OCI-LY3 (cell line): Measurements from ENCODE around the gene NRG3.

Experiments used
- H2AFZ ChIP-seq: fragments of 200-600, 300-600 bp; shearing (Covaris generic); 2 replicates; pipeline ENCODE4 v1.6.0; 2014; ENCODE audit warnings: antibody characterized with exemption, low read depth, low read length
- H3K27ac ChIP-seq: fragments of 200-600, 300-600 bp; sonication (generic); 2 replicates; pipeline ENCODE4 v1.5.1; 2014; ENCODE audit warnings: mild to moderate bottlenecking, low read length, moderate library complexity, mixed read lengths
- H3K27me3 ChIP-seq: fragments of 200-600, 300-600 bp; sonication (generic); 2 replicates; pipeline ENCODE4 v1.6.1; 2014; ENCODE audit warnings: low read depth, low read length, mixed read lengths
- H3K36me3 ChIP-seq: fragments of 200-600, 300-600 bp; sonication (generic); replicated peaks from 2 replicates; pipeline ENCODE3; 2014; ENCODE audit warnings: low read depth, low read length, mixed read lengths
- H3K4me1 ChIP-seq: fragments of 300-600, 200-600 bp; sonication (generic); 2 replicates; pipeline ENCODE4 v1.6.1; 2014; ENCODE audit warnings: low read length, mixed read lengths
- H3K4me2 ChIP-seq: fragments of 200-600, 300-600 bp; sonication (generic); 2 replicates; pipeline ENCODE4 v1.6.1; 2014; ENCODE audit warnings: low read length, mixed read lengths
- H3K4me3 ChIP-seq: fragments of 300-600, 200-600 bp; sonication (generic); 2 replicates; pipeline ENCODE4 v1.5.1; 2014; ENCODE audit warnings: antibody characterized with exemption, mild to moderate bottlenecking, low read length, moderate library complexity
- H3K79me2 ChIP-seq: fragments of 300-600, 200-600 bp; shearing (Covaris generic); 2 replicates; pipeline ENCODE4 v1.6.1; 2014; ENCODE audit warnings: mild to moderate bottlenecking, low read length, mixed read lengths
- H3K9ac ChIP-seq: fragments of 300-600, 200-600 bp; shearing (Covaris generic); 2 replicates; pipeline ENCODE4 v1.6.0; 2014; ENCODE audit warnings: mild to moderate bottlenecking, low read length, moderate library complexity
- H3K9me3 ChIP-seq: fragments of 200-600, 300-600 bp; shearing (Covaris generic); 2 replicates; pipeline ENCODE4 v1.6.1; 2014; ENCODE audit warnings: low read length, mixed read lengths; ENCODE audit not compliant: insufficient read depth
- H4K20me1 ChIP-seq: fragments of 200-600, 300-600 bp; sonication (generic); 2 replicates; pipeline ENCODE4 v1.6.1; 2016; ENCODE audit warnings: low read length, mixed read lengths; ENCODE audit not compliant: insufficient read depth
- CTCF ChIP-seq: fragments of 200-600, 300-600 bp; sonication (generic); IDR thresholded peaks from 2 replicates; pipeline ENCODE4 v1.5.1; 2014; ENCODE audit warnings: antibody characterized with exemption, low read length, low read depth
- EZH2phosphoT487 ChIP-seq: fragments of 200-600 bp; shearing (Covaris generic); IDR thresholded peaks from 2 replicates; pipeline ENCODE4 v1.6.1; 2018; ENCODE audit warnings: antibody characterized with exemption, mixed run types, low read depth

Gene NRG3

DNA sequence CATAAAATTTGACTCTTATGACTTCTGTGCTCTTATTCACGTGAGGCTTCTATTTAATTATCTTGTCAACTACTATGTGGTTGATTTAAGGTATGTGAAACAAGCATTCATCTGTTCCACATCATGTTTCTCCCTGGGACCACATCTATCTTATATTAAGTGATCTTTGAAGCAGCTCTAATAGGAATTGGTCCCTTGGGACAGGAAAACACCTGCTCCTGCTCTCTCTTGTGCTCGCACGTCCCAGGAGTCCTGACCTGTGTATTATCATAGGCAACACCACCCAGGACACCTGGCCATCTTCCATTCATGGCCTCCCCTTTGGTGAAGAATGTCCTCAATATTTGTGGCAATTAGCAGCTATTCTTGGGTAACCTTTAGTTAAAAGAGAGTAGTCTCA, 269.2 kb downstream of the NRG3 start:
- TF ChIP-seq EZH2phosphoT487, result no peak
- TF ChIP-seq CTCF, result no peak
- Histone ChIP-seq H3K79me2 (no peaks in the 10 kb centered on the region), H3K27ac (no peak overlapping the region), H4K20me1 (no peaks in the 10 kb centered on the region), H3K4me3 (no peak overlapping the region), H3K4me2 (no peak overlapping the region), H3K9ac (no peak overlapping the region), H3K36me3 (no peaks in the 10 kb centered on the region), H2AFZ (no peak overlapping the region), H3K27me3 (no peaks in the 10 kb centered on the region), H3K4me1 (no peaks in the 10 kb centered on the region), H3K9me3 (no peaks in the 10 kb centered on the region)

DNA sequence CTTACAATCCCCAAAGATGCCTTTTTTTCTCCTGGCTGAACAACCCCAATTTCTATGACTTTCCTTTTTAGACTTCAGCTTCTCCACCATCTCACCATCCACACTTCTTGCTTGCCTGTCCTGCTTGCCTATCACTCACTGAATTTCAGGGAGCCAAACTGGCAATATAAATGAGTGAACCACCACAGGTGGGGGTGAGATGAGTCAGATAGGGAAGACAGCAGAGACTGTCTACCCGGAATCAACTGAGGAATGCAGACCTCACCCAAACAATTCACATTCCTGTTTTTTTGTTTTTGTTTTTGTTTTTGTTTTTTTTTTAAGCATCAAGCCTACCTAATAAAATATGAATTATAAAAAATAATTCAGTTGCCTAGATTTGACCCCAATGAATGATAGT, 273.8 kb downstream of the NRG3 start:
- Histone ChIP-seq H3K36me3 (no peaks in the 10 kb centered on the region), H3K9me3 (no peaks in the 10 kb centered on the region), H3K79me2 (no peaks in the 10 kb centered on the region), H3K27ac (no peak overlapping the region), H3K9ac (no peak overlapping the region), H3K27me3 (no peaks in the 10 kb centered on the region), H2AFZ (no peak overlapping the region), H4K20me1 (no peaks in the 10 kb centered on the region), H3K4me3 (no peak overlapping the region), H3K4me1 (no peaks in the 10 kb centered on the region), H3K4me2 (no peak overlapping the region)
- TF ChIP-seq CTCF, result no peak
- TF ChIP-seq EZH2phosphoT487, result no peak

- Histone ChIP-seq H4K20me1 (no peaks in the 10 kb centered on the region), H3K4me3 (no peak overlapping the region), H2AFZ (no peak overlapping the region), H3K27me3 (no peaks in the 10 kb centered on the region), H3K9me3 (no peaks in the 10 kb centered on the region), H3K79me2 (no peaks in the 10 kb centered on the region), H3K36me3 (no peaks in the 10 kb centered on the region), H3K4me1 (no peaks in the 10 kb centered on the region), H3K9ac (no peak overlapping the region), H3K4me2 (no peak overlapping the region), H3K27ac (no peak overlapping the region)
- TF ChIP-seq EZH2phosphoT487, result no peak
- no peak for TF ChIP-seq CTCF
These were observed 274.7 kb downstream of the NRG3 start for GRCh38 chr10:82149674-82150073.

DNA sequence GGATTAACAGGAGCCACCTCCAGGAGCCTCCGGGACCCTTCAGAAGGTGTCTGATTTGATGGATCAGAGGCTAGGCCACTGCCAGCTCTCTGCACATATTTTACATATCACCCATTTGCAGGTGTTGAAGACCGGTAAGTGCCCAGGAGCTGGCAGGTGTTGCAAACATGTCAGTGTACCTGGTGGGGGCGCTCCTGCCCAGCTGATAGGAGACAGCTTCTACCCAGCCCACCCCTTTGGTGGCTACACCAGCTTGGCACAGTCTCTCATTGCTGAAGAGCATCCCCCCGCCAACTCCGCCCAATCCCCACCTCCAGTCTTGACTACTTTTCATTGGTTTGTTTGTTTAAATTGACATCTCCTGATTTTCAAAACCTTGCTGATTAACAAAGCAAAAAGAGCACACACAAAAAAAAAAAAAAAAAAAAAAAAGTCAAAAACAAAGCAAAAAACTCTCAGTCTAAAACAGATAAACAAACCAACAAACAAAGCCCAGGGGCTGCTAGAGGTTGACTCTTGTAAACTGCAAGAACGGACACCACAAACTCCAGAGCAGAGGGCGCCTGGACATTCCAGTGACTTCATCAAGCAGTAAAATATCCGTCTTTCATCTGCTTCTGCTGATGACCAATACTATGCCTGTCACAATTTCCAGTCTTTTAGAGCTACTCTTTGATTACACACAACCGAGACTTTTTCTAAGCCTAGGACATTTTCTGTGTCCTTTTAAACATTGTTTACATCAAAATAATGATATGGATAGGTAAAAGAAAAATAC, 275.3 kb downstream of the NRG3 start:
- Histone ChIP-seq H3K4me3 (no peak overlapping the region), H3K4me1 (no peaks in the 10 kb centered on the region)

More for the DNA sequence above, 275.3 kb downstream of the NRG3 start:
- TF ChIP-seq EZH2phosphoT487 (no peak), CTCF (peak; percentile 37)
- Histone ChIP-seq H3K27me3 (no peaks in the 10 kb centered on the region), H3K9me3 (no peaks in the 10 kb centered on the region), H3K27ac (no peak overlapping the region), H3K4me2 (no peak overlapping the region), H4K20me1 (no peaks in the 10 kb centered on the region), H2AFZ (no peak overlapping the region), H3K9ac (no peak overlapping the region), H3K36me3 (no peaks in the 10 kb centered on the region), H3K79me2 (no peaks in the 10 kb centered on the region)
